Hepatic stellate cell (primary cell): Measurements from ENCODE around the gene ILKAP.
A peak's percentile ranks its signal among the peaks of the same experiment; 100 is the strongest.

Source experiments
- DNase-seq: peaks from one replicate; pipeline ENCODE4 v3.0.0; 2011; ENCODE audit warnings: low spot score

ILKAP gene

DNA sequence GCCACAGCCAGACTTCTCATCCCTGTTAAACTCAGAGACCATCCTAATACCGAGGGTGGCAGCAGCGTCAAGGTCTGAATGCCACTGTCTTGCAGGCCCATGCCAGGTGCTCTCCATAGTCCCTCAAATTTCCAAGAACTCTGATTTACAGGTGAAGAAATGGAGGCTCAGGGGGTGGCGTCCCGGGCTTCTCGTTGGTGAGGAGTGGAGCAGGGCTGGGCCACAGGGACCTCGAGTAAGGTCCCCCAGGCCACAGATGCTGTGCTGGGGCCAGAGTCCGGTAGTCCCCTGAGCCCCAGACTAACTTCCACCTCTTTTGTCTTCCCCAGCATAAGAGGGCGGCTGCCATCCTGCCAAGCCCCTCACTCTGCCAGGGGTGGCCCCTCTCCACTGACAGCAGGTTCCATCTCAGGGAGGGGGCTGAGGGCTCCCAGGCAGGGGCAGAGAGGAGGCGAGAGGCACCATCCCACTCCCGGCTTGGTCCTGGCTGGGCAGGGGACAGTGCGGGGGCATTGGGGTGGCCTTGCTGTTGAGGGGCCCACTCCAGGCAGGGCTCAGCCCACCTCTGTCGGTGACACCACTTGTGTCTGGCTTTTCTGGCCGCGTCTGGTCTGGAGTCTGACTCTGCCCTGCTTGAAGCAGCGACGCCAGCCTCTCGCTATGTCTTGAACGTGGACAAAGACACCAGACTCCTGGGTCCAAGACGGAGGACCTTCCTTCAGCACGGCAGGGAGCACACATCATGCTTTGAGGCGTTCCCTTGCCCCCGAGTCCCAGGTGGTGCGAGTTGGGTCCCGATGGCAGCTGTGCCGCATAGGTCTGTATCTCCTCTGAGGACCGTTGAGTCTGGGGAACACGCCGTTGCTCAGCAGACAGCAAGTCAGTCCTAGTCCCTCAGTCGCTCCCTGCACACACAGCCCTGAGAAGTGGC is 80.9 kb downstream of the ILKAP start:
- no peak for DNase-seq

DNA sequence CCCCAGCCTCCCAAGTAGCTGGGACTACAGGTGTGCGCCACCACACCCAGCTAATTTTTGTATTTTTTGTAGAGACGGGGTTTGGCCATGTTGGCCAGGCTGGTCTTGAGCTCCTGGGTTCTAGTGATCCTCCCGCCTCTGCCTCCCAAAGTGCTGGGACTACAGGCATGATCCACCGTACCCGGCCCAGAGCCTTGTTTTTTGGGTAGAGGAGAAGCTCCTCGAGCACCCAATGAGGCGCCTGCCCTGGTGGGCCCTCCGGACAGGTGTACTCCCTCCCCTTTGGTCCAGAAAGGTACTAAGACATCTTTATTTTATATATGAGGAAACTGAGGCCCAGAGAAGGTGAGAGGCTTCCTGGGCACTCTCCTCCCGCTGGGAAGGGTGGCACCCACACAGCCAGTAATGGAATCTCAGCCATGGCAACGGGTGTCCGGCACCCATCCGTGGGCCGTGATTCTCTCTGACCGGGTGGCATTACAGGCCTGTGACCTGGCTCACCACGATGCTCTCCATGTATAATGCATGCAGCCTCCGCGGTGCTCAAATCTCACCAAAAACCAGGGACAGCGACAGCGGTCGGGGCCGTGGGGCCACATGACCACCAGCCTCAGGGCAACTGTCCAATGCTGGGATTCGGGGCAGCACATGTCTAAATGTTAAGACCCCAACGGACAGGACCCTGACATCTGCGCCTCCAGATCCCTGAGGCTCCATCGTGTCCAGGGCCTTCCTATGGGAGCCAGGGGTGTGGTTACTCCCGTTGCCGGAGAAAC is 81.8 kb downstream of the ILKAP start:
- no peak for DNase-seq

DNA sequence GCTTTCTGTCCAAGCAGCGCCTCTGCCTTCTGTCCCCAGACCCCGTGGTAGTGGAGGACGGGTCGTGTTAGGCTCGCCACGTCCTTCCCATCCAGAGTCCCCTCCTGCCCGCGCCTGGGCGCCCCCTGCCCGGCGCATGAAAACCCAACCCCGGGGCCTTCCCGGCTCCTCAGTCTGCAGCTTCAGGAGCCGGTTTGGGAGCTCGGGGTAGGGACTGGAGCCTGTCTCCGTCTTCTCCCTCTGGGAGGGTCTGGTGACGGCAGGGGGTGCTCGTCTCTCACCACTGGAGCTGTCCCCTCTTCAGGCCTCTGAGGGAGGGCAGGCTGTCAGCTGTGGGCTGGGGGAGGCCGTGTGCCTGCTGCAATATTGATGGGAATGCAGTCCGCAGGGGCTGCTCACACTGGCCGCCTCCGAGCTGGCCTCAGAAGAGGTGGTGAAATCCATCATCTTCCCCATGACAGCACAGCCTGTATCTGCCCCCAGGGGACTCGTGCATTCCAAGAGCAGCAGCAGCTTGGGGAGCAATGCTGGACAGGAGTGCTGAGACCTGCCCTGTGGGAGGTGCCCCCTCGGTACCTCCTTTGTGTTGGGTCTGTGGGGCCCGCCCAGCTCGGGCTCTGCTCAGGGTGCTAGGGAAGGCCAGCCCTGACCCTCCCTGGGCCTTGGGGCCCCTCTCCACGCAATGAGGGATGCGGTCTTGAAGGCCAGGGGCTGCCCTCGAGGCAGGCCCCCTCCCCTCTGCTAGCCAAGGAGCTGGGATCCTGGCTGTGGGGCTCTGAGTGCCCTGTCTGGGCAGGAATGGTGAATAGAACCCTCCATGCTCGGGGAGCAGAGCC is 82.8 kb downstream of the ILKAP start:
- DNase-seq, result peak; percentile 47
